Measurements from ENCODE around the gene CABP4. TPM values are rescaled to one million over a fixed set of nuclear protein-coding genes. Genes with fewer than 3 reads are reported as not detected.
"Not testable (repeated sequence)": the region's sequence is repeated elsewhere in the genome, so short reads cannot be mapped to it uniquely, and the experiment has no call there.

The CABP4 gene
- total RNA-seq, 4 donors from 2014 or later, result 0.65 to 4.6 (median 3.0) TPM

DNA sequence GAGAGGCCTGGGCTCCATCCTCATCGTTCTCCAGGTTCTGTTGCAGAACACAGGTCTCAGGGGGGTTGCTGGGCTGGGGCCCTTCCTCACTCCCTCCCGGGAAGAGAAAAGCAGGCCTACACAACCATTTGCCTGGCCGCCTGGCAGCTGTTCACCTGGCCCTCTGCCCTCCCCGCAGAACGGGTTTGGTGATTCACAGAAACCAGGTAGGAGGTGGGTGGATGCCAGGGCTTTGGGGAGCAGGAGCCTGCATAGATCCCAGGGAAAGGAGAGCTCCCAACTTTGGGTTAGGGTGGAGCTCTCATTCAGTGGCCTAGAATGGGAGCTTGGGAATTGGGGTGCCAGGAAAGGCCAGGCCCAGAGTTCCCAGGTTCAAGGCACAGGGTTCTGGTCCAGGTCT, 12.9 kb downstream of the CABP4 start:
- DNase-seq (ENCODE audit: low spot score), result peak; percentile 45
- TF ChIP-seq, protein P1, sequence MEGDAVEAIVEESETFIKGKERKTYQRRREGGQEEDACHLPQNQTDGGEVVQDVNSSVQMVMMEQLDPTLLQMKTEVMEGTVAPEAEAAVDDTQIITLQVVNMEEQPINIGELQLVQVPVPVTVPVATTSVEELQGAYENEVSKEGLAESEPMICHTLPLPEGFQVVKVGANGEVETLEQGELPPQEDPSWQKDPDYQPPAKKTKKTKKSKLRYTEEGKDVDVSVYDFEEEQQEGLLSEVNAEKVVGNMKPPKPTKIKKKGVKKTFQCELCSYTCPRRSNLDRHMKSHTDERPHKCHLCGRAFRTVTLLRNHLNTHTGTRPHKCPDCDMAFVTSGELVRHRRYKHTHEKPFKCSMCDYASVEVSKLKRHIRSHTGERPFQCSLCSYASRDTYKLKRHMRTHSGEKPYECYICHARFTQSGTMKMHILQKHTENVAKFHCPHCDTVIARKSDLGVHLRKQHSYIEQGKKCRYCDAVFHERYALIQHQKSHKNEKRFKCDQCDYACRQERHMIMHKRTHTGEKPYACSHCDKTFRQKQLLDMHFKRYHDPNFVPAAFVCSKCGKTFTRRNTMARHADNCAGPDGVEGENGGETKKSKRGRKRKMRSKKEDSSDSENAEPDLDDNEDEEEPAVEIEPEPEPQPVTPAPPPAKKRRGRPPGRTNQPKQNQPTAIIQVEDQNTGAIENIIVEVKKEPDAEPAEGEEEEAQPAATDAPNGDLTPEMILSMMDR (IDR thresholded peaks at IDR 0.05), result no peak
- peak; percentile 35 for ATAC-seq (ENCODE audit: low FRiP score)

DNA sequence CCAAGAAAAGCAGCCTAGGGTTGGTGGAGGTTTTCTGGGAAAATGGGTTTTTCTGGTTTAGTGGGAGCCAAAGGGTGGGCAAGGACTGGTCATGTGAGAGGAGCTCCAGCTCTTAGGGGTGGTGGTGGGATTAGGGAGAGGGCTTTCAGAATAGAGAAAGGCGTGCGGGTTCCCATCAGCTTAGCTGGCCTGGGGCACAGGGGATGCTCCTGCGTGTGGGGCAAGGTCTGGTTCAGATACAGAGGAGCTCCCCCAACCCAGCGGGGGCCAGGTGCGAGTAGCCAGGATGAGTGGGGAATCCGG, 13.3 kb downstream of the CABP4 start:
- DNase-seq (ENCODE audit: low spot score) (no peak), ATAC-seq (ENCODE audit: low FRiP score) (no peak)
- TF ChIP-seq, protein P1 (IDR thresholded peaks at IDR 0.05), result no peak

DNA sequence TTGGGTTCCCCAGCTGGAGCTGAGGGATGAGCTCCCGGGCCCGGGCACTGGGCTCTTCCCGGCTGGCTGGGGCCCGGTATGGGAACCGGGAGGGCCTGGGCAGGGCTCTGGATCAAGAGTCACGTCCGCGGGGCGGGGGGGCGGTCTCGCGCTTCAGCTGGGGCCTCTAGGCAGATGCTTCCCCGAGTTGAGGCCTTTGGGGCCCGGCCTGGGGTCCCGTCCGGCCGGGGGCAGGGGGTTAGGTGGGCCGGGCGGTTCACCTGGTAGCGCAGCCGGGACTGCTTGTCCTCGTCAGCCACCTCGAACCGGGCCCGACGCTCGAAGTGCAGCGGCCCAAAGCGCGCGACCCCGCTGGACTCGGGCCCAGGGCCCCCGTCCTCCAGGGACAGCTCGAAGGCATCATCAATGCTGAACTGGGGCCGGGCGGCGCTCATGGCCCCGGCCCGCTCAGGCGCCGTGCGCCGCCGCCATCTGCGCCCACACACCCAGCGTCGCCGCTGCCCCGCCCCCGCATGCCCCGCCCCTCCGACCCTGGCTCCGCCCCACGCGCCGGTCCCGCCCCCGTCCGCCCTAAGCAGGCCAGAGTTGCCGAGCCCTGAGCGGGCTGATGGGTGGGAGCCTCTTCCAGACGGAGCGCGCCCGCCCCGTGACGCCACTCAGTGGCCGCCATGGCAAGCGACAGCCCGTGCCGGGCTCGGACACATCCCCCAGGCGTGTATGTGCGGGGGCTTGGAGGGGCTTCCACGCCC, 13.8 kb downstream of the CABP4 start, which contains the start of gene TMEM134:
Gene TMEM134, minus strand, starts transcription at position 493 of the 749 bp plus-strand sequence. Its CDS starts 59 bp downstream, at position 434.
- ATAC-seq (ENCODE audit: low FRiP score) (peak; percentile 84), DNase-seq (ENCODE audit: low spot score) (peak; percentile 66)
- TF ChIP-seq, protein P1 (IDR thresholded peaks at IDR 0.05), result no peak

DNA sequence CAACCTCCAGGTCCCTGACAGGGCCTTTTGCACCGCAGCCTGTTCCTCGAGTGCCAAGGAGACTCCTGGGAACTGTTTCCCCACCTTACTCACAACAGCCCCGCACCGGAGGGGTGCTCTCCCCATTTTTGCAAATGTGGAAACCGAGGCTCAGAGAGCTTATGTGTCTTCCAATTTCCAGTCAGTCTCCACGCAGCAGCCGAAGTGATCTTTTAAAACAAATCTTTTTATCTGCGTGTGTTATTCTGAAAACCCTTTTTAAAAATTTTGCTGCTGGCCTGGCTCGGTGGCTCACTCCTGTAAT, 14.3 kb downstream of the CABP4 start:
- no peak for DNase-seq (ENCODE audit: low spot score)
- no peak for ATAC-seq (ENCODE audit: low FRiP score)
- TF ChIP-seq, protein P1 (IDR thresholded peaks at IDR 0.05), result no peak

DNA sequence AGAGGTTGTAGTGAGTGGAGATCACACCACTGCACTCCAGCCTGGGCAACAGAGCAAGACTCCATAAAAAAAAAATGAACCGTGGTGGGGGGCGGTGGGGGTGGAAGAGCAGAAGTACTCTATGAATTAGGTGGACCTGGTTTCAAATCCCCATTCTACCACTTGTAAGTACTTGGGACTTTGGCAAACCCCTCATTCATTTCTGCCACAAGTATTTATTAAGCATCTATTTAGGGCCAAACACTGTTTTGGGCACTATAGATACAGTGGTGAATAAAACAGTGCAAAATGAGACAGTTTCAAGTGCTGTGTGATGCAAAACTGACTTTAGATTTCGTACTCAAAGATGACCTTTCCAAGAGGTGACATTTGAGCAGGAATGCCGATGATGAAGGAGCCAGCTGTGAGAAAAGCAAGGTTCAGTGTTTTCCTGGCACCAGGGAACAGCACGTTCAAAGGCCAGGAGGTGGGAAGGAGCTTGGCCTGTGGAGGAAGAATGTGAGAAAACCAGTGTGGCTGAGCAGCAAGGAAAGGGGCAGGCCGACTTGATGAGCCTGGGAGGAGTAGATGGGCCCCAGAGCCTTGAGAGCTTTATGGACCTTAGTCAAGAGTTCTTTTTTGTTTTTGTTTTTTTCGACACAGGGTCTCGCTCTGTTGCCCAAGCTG, 15.3 kb downstream of the CABP4 start:
- no peak for ATAC-seq (ENCODE audit: low FRiP score)
- no peak for DNase-seq (ENCODE audit: low spot score)
- TF ChIP-seq, protein P1 (IDR thresholded peaks at IDR 0.05), result no peak

DNA sequence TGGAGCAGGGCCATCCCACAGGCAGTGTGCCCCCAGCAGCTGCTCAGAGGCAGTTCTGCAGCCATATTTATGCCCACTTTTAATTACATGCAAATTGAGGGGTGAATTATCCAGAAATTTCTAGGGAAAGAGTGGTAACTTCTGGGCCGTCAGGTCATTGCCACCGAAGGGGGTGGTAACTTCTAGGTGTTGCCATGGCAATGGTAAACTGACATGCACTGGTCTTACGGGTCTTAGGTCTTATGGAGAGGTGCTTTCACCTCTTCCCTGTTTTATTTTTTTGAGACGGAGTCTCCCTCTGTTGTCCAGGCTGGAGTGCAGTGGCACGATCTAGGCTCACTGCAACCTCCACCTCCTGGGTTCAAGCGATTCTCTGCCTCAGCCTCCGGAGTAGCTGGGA, 17.7 kb downstream of the CABP4 start:
- no peak for DNase-seq (ENCODE audit: low spot score)

DNA sequence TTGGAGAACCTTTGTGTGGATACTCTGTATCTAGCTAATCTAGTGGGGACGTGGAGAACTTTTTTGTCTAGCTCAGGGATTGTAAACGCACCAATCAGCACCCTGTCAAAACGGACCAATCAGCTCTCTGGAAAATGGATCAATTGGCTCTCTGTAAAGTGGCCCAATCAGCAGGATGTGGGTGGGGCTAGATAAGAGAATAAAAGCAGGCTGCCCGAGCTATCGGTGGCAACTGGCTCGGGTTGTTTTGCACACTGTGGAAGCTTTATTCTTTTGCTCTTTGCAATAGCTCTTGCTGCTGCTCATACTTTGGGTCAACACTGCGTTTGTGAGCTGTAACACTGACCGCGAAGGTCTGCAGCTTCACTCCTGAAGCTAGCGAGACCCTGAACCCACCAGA, 21.5 kb downstream of the CABP4 start:
- not testable (repeated sequence) for DNase-seq (ENCODE audit: low spot score); ATAC-seq (ENCODE audit: low FRiP score)

More for the DNA sequence above, 17.7 kb downstream of the CABP4 start:
- TF ChIP-seq, protein P1 (IDR thresholded peaks at IDR 0.05), result no peak
- no peak for ATAC-seq (ENCODE audit: low FRiP score)

DNA sequence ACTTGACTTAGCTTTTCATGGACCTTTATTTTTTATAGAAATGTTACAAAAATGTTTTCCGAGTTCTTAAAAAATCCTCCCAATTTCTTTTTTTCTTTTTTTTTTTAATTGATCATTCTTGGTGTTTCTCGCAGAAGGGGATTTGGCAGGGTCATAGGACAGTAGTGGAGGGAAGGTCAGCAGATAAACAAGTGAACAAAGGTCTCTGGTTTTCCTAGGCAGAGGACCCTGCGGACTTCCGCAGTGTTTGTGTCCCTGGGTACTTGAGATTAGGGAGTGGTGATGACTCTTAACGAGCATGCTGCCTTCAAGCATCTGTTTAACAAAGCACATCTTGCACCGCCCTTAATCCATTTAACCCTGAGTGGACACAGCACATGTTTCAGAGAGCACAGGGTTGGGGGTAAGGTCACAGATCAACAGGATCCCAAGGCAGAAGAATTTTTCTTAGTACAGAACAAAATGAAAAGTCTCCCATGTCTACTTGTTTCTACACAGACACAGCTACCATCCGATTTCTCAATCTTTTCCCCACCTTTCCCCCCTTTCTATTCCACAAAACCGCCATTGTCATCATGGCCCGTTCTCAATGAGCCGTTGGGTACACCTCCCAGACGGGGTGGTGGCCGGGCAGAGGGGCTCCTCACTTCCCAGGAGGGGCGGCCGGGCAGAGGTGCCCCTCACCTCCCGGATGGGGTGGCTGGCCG, 22.3 kb downstream of the CABP4 start:
- DNase-seq (ENCODE audit: low spot score); ATAC-seq (ENCODE audit: low FRiP score): not testable (repeated sequence)

Data from omental fat pad (tissue), 4 donors.